HG03108 (cell line): ENCODE results near the gene TPRG1L.

Experiments
- ATAC-seq: cut with Tn5 transposase; IDR thresholded peaks from one replicate; pipeline ENCODE4 v1.9.1; 2021; ENCODE audit warnings: moderate library complexity; ENCODE audit not compliant: unreplicated experiment

Gene TPRG1L

GRCh38 chr1:3626025-3626424, 1.2 kb downstream of the TPRG1L start:
- no peak for ATAC-seq

- no peak for ATAC-seq
Observed at GRCh38 chr1:3627515-3628253, 2.9 kb downstream of the TPRG1L start.

GRCh38 chr1:3628445-3628844, 3.6 kb downstream of the TPRG1L start:
- ATAC-seq, result no peak

GRCh38 chr1:3629561-3630160, 4.8 kb downstream of the TPRG1L start:
- ATAC-seq, result no peak

GRCh38 chr1:3630161-3630611, 5.4 kb downstream of the TPRG1L start:
- no peak for ATAC-seq

GRCh38 chr1:3630914-3631313, 6.1 kb downstream of the TPRG1L start:
- ATAC-seq, result no peak

- ATAC-seq, result no peak
Observed at GRCh38 chr1:3631320-3632260, 6.8 kb downstream of the TPRG1L start.

GRCh38 chr1:3632298-3632697, 7.5 kb downstream of the TPRG1L start:
- ATAC-seq, result no peak

- no peak for ATAC-seq
Observed at GRCh38 chr1:3632716-3633343, 8.0 kb downstream of the TPRG1L start.

- ATAC-seq, result no peak
Observed at GRCh38 chr1:3633344-3634058, 8.7 kb downstream of the TPRG1L start.

GRCh38 chr1:3634059-3634800, 9.4 kb downstream of the TPRG1L start:
- no peak for ATAC-seq

- no peak for ATAC-seq
Observed at GRCh38 chr1:3636080-3636479, 11.3 kb downstream of the TPRG1L start.

GRCh38 chr1:3636531-3636930, 11.7 kb downstream of the TPRG1L start:
- no peak for ATAC-seq

GRCh38 chr1:3638027-3638426, 13.2 kb downstream of the TPRG1L start:
- no peak for ATAC-seq

- no peak for ATAC-seq
Observed at GRCh38 chr1:3638676-3639075, 13.9 kb downstream of the TPRG1L start.

- ATAC-seq, result no peak
Observed at GRCh38 chr1:3639397-3639911, 14.6 kb downstream of the TPRG1L start.

GRCh38 chr1:3640121-3640837, 15.5 kb downstream of the TPRG1L start:
- no peak for ATAC-seq

- ATAC-seq, result no peak
Observed at GRCh38 chr1:3641046-3641760, 16.4 kb downstream of the TPRG1L start.
